ENCODE measurements around the gene MOV10L1.

The MOV10L1 gene

DNA sequence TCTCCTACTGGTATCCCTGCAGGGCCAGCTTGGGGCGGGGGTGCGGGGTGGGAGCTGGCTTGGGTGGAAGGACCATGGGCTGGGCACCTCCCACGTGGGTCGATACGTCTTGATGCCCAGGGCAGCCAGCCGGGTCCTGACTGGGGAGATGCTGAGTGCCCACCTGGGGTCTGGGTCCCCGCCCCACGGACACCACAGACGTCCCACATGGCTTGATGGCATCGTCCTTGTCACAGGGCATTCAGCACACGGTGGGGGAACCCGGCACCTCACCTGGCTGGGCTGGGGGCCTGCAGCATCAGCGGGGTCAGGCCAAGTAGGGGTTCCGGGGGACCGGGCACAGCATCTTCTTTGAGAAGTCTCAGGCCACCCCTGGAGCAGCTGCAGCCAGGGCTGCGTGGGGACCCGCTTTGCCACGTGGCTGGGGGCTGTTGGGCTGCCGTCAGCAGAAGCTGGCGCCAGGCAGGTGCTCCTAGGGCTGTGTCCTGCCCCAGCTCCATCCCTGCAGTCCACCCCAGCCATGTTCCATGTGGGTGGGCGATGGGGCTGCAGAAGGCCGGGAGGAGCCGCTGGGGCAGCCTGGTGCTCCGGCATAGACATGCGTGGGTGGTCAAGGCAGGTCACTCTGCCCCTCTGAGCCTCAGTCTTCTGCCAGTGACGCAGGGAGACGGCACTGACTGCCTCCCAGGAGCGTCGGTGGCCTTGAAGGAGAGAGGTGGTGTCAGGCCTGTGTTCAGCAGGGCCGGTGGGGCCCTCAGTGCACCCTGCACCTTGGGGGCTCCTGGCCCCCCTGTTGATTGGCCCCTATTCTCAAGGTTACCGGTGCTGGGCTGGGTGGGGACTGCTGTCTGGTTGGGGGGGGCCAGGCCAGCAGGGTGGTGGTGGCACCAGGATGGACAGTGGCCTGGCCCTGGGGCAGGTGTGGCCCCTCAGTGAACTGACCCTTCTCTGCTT, 119.4 kb downstream of the MOV10L1 start:
- H3K36me3 ChIP-seq (ENCODE audit: control insufficient read depth in 1 of 2, insufficient read depth in 2 of 2, low read length in 2 of 2) = peaks cover 25 to 46% of the 10 kb centered on the region in 2 donors
- no peak overlapping the region for H3K27ac ChIP-seq (ENCODE audit: low read length)
- no peak overlapping the region for H3K4me3 ChIP-seq (ENCODE audit: low read depth in 1 of 2, low read length in 2 of 2)
- peaks cover 0 to 17% of the 10 kb centered on the region in 2 donors for H3K4me1 ChIP-seq (ENCODE audit: control insufficient read depth in 1 of 2, insufficient read depth in 2 of 2, low read length in 2 of 2)
- H3K9me3 ChIP-seq (ENCODE audit: control insufficient read depth in 1 of 2, low read length in 2 of 2) = no peaks in the 10 kb centered on the region
- no peaks in the 10 kb centered on the region for H3K27me3 ChIP-seq (ENCODE audit: low read depth, low read length)

DNA sequence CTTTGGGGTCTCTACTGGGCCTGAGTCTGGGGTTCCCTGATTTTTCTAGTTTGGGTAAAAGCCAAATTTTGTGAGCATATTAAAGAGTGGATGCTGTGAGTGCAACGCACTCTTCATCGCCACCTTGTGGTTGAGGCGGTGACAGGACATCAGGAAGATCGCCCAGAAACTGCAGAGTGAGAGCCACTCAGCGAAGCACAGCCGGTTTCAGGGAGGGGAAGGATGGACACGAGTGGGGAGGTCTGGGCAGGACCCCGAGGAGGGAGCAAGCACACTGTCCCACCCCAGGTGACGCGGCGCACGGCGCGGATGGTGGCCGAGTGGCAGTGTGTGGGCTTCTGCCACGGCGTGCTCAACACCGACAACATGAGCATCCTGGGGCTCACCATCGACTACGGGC, 120.1 kb downstream of the MOV10L1 start:
- Histone ChIP-seq H3K9me3 (ENCODE audit: control insufficient read depth in 1 of 2, low read length in 2 of 2) (no peaks in the 10 kb centered on the region), H3K4me1 (ENCODE audit: control insufficient read depth in 1 of 2, insufficient read depth in 2 of 2, low read length in 2 of 2) (peaks cover 0 to 17% of the 10 kb centered on the region in 2 donors), H3K27me3 (ENCODE audit: low read depth, low read length) (no peaks in the 10 kb centered on the region), H3K27ac (ENCODE audit: low read length) (no peak overlapping the region), H3K36me3 (ENCODE audit: control insufficient read depth in 1 of 2, insufficient read depth in 2 of 2, low read length in 2 of 2) (peaks cover 27 to 50% of the 10 kb centered on the region in 2 donors), H3K4me3 (ENCODE audit: low read depth in 1 of 2, low read length in 2 of 2) (no peak overlapping the region)

DNA sequence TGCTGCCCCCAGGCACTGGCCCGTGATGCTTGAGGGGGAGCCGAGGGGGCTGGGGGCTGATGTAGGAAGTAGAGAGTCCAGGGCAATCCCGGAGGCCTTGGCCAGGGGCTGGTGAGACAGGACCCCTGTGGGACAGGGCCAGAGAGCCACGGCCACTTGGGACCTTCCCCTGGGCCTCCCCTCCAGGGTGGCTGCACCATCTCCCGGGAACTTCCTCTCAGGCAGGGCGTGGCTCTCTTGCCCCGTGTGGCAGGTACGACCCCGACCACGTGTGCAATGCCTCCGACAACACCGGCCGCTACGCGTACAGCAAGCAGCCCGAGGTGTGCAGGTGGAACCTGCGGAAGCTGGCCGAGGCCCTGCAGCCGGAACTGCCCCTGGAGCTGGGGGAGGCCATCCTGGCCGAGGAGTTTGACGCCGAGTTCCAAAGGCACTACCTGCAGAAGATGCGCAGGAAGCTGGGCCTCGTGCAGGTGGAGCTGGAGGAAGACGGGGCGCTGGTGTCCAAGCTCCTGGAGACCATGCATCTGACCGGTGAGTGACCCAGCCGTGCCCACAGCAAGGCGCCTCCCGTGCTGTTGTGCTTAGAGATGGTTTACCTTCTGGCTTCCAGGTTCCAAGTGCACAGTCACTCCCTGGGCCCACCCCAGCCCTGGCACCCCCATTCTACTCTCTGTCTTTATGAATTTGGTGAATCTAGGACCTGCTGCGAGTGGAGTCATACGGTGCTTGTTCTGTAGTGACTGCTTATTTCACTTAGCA, 120.8 kb downstream of the MOV10L1 start:
- H3K36me3 ChIP-seq (ENCODE audit: control insufficient read depth in 1 of 2, insufficient read depth in 2 of 2, low read length in 2 of 2) = peaks cover 30 to 55% of the 10 kb centered on the region in 2 donors
- H3K9me3 ChIP-seq (ENCODE audit: control insufficient read depth in 1 of 2, low read length in 2 of 2) = no peaks in the 10 kb centered on the region
- H3K4me3 ChIP-seq (ENCODE audit: low read depth in 1 of 2, low read length in 2 of 2) = no peak overlapping the region
- H3K27me3 ChIP-seq (ENCODE audit: low read depth, low read length) = no peaks in the 10 kb centered on the region
- no peak overlapping the region for H3K27ac ChIP-seq (ENCODE audit: low read length)
- peaks cover 0 to 17% of the 10 kb centered on the region in 2 donors for H3K4me1 ChIP-seq (ENCODE audit: control insufficient read depth in 1 of 2, insufficient read depth in 2 of 2, low read length in 2 of 2)

DNA sequence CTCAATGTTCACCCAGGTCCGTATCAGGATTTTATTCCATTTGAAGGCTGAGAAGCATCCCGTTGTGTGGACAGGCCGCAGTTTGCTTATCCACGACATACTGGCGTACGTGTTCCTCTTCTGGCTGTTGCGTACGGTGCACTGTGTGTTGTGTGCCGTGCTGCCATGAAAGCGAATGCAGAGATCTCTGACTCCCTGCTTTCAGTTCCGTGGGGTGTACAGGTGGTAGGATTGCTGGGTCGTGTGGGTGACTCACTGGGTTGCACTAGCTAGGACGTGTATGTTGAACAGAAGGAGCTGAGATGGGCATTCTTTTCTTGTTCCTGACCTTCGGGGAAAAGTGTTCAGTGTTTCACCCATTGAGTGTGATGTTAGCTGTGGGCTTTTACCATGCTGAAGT, 121.3 kb downstream of the MOV10L1 start:
- H3K4me1 ChIP-seq (ENCODE audit: control insufficient read depth in 1 of 2, insufficient read depth in 2 of 2, low read length in 2 of 2) = peaks cover 0 to 16% of the 10 kb centered on the region in 2 donors
- H3K27ac ChIP-seq (ENCODE audit: low read length) = no peak overlapping the region
- peaks cover 30 to 61% of the 10 kb centered on the region in 2 donors for H3K36me3 ChIP-seq (ENCODE audit: control insufficient read depth in 1 of 2, insufficient read depth in 2 of 2, low read length in 2 of 2)
- no peak overlapping the region for H3K4me3 ChIP-seq (ENCODE audit: low read depth in 1 of 2, low read length in 2 of 2)
- no peaks in the 10 kb centered on the region for H3K27me3 ChIP-seq (ENCODE audit: low read depth, low read length)
- no peaks in the 10 kb centered on the region for H3K9me3 ChIP-seq (ENCODE audit: control insufficient read depth in 1 of 2, low read length in 2 of 2)
